Kidney (tissue), 14 donors: Measurements from ENCODE around the gene IPO4. TPM values are rescaled to one million over a fixed set of nuclear protein-coding genes. Genes with fewer than 3 reads are reported as not detected.

Experiments used
- DNase-seq, 5 donors: peaks; one replicate each; pipeline ENCODE4 v3.0.0-alpha.2; 2013 to 2020
- FAIRE-seq: peaks from 2 replicates; lab custom pipeline; 2012; peaks lifted over from hg19 to GRCh38; lab: Jason Lieb, UNC
- H3K27ac ChIP-seq, 2 donors: one replicate each; pipeline ENCODE4 v1.7.0; 2013; ENCODE audit warnings: low read depth in 2 of 2, low read length in 2 of 2, inconsistent platforms in 1 of 2
- H3K27me3 ChIP-seq: one replicate; pipeline ENCODE4 v1.7.1; 2013; ENCODE audit warnings: low read length, inconsistent platforms; ENCODE audit not compliant: control insufficient read depth, insufficient read depth
- H3K36me3 ChIP-seq, 3 donors: one replicate each; pipeline versions ENCODE4 v1.7.0 to v1.7.1; 2013; ENCODE audit warnings: low read length in 3 of 3, control low read depth in 1 of 3, inconsistent platforms in 1 of 3; ENCODE audit not compliant: insufficient read depth in 3 of 3, control insufficient read depth in 2 of 3
- H3K4me1 ChIP-seq, 3 donors: one replicate each; pipeline versions ENCODE4 v1.7.0 to v1.7.1; 2013; ENCODE audit warnings: low read length in 3 of 3, inconsistent platforms in 1 of 3, low read depth in 1 of 3; ENCODE audit not compliant: control insufficient read depth in 2 of 3, insufficient read depth in 2 of 3
- H3K4me3 ChIP-seq, 3 donors: one replicate each; pipeline versions ENCODE4 v1.7.0 to v1.8.1; 2013; ENCODE audit warnings: low read length in 3 of 3, control low read depth in 1 of 3, inconsistent platforms in 1 of 3
- H3K9ac ChIP-seq, 3 donors: one replicate each; pipeline versions ENCODE4 v1.7.0 to v1.7.1; 2013; ENCODE audit warnings: low read length in 3 of 3, control low read depth in 1 of 3, inconsistent platforms in 1 of 3
- H3K9me3 ChIP-seq, 3 donors: one replicate each; pipeline versions ENCODE4 v1.7.0 to v1.7.1; 2013; ENCODE audit warnings: low read length in 3 of 3, control low read depth in 1 of 3, inconsistent platforms in 1 of 3; ENCODE audit not compliant: control insufficient read depth in 2 of 3, insufficient read depth in 1 of 3
- CTCF ChIP-seq: IDR thresholded peaks from 3 replicates; pipeline ENCODE4 v1.5.1; 2012; ENCODE audit warnings: mild to moderate bottlenecking, moderate library complexity, borderline replicate concordance; ENCODE audit not compliant: insufficient read depth; ENCODE audit errors: extremely low read depth
- intact Hi-C: fragments of 100-400 bp; cut with DNase I; formaldehyde crosslinking; loops from one replicate; pipeline ENCODE4 v1.11.1; 2022
- polyA plus RNA-seq: library from polyadenylated mRNA; stranded (reverse); fragments of 350-450 nt; fragmentation: Illumina TruSeq; extraction: RNeasy Lipid Tissue Mini Kit (QIAGEN cat#74804); gene quantifications from one replicate; pipeline ENCODE4 v1.2.3, GENCODE V29; 2014; ENCODE audit warnings: low read depth, low replicate concordance; ENCODE audit not compliant: insufficient read depth
- total RNA-seq: library from RNA; stranded (reverse); fragmentation: NEBNext Ultra II Directional; extraction: Animal tissue kit (Norgen Biotek cat#: 25700); gene quantifications from one replicate; pipeline ENCODE4 v1.2.1, GENCODE V29; 2021
- donor health status: control.
- donor health status: control.
- donor health status: control.
- donor health status: control.
- donor health status: control.
- donor health status: DM: yes; HTN: yes; CAD: no.
- donor health status: Normal renal cell carcinoma (clear cell type).

The IPO4 gene
- total and polyA plus RNA-seq, 2 donors from 2014 or later, result 22.2 to 49.5 TPM

- DNase-seq (no peak), FAIRE-seq (no peak)
- no peaks in the 10 kb centered on the region for H3K27me3 ChIP-seq
- no peak overlapping the region for H3K4me3 ChIP-seq
- no peak overlapping the region for H3K27ac ChIP-seq
- peaks cover 0 to 16% (median 12%) of the 10 kb centered on the region in 3 donors for H3K36me3 ChIP-seq
- intact Hi-C loops, result no loop called here
- H3K9me3 ChIP-seq, result no peaks in the 10 kb centered on the region
- TF ChIP-seq CTCF, result no peak
- peaks cover 0 to 39% (median 25%) of the 10 kb centered on the region in 3 donors for H3K4me1 ChIP-seq
- no peak overlapping the region for H3K9ac ChIP-seq
Observed at GRCh38 chr14:24133735-24134134, 54.9 kb downstream of the IPO4 start.

- Histone ChIP-seq H3K9me3 (no peaks in the 10 kb centered on the region), H3K4me3 (no peak overlapping the region), H3K4me1 (peaks cover 0 to 34% (median 25%) of the 10 kb centered on the region in 3 donors), H3K9ac (peak overlapping the region in 1 of 3 donors; percentile 12), H3K36me3 (peaks cover 0 to 8% (median 4%) of the 10 kb centered on the region in 3 donors), H3K27ac (peak overlapping the region in 1 of 2 donors; percentile 90), H3K27me3 (no peaks in the 10 kb centered on the region)
- intact Hi-C loops, result no loop called here
- no peak for TF ChIP-seq CTCF
- no peak for FAIRE-seq
- no peak for DNase-seq
Observed at GRCh38 chr14:24132976-24133375, 55.6 kb downstream of the IPO4 start.

GRCh38 chr14:24132061-24132685 lies 56.4 kb downstream of the IPO4 start:
- Histone ChIP-seq H3K9me3 (no peaks in the 10 kb centered on the region), H3K36me3 (peaks cover 0 to under 1% (median 0%) of the 10 kb centered on the region in 3 donors), H3K27ac (peak overlapping the region; percentile 32 to 90), H3K9ac (peak overlapping the region in 1 of 3 donors; percentile 5), H3K4me1 (peaks cover 0 to 29% (median 21%) of the 10 kb centered on the region in 3 donors), H3K4me3 (no peak overlapping the region), H3K27me3 (no peaks in the 10 kb centered on the region)
- DNase-seq, result peak in 4 of 5 donors; percentile 14 to 87 (median 28)
- no peak for TF ChIP-seq CTCF
- FAIRE-seq, result no peak
- intact Hi-C loops, result no loop called here
